ENCODE data around the gene CPSF4. TPM values are rescaled to one million over a fixed set of nuclear protein-coding genes. Genes with fewer than 3 reads are reported as not detected.
A peak's percentile ranks its signal among the peaks of the same experiment; 100 is the strongest.

The CPSF4 gene
- total RNA-seq: 10 to 100 TPM; 21.3 to 42.4 (median 28.6) TPM
- 10 to 100 TPM; 35.6 to 46.4 (median 36.5) TPM for polyA plus RNA-seq
- long read RNA-seq, donor 1, transcript CPSF4-201 (8 exons, 1,691 nt): major isoform, 37 of 81 reads
- long read RNA-seq, donor 1, transcript CPSF4-204 (8 exons, 1,738 nt): minor isoform, 27 of 81 reads
- long read RNA-seq, donor 1, partial matches to known transcripts: 3 of 81 reads
- long read RNA-seq, donor 1, other reads (novel, unspliced or antisense): 12 of 81 reads
- long read RNA-seq, donor 2, transcript CPSF4-201 (8 exons, 1,691 nt): major isoform, 74 of 132 reads
- long read RNA-seq, donor 2, transcript CPSF4-204 (8 exons, 1,738 nt): minor isoform, 32 of 132 reads
- long read RNA-seq, donor 2, partial matches to known transcripts: 10 of 132 reads
- long read RNA-seq, donor 2, other reads (novel, unspliced or antisense): 14 of 132 reads

DNA sequence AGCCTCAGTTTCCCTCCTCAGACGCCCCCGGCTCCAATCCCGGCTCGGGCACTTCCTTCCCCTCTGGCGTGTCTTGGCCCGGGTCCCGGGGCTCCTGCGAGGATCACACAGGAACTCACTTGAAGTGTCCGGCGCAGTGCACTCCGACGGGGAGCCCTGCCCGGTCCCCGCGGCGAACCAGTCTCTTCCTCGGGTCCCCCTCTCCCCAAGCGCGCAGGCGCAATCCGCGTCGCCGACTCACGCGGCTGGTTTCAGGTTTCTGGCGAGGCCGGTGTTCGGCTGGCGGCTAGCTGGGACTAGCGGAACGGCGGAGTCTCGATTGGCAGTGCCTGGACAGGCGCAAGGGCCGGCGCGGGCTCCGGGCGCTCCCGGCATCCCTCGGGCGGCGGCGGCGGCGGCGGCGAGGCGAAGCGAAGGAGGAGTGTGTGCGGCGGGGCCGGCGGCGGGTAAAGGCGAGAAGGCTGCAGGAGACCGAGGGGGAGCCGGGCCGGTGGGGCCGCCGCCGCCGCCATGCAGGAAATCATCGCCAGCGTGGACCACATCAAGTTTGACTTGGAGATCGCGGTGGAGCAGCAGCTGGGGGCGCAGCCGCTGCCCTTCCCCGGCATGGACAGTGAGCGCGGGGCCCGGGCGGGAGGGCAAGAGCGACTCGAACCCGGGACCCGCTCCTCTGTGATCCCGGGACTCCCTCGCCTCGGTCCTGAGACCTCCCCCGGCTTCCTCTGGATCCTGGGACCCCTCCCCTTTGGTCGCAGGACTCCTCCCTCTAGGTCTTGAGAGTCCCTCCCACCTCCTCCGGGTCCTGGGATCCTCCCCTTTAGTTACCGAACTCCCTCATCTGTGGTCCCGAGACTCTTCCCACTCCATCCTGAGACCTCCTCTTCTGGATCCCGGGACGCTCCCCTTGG, at the start of gene CPSF4, which contains the start of gene PTCD1:
Gene CPSF4 (plus strand): TSS at position 371 of the 908 bp plus-strand sequence. CDS start 140 bp downstream, at position 511.
Gene PTCD1 (minus strand): TSS at position 226 of the 908 bp plus-strand sequence. CDS start 3,556 bp downstream, outside the sequence.
- 0 to 1% (median 1%) methylated on average over 51 to 89 of the region's 89 CpGs for WGBS, 3 donors

DNA sequence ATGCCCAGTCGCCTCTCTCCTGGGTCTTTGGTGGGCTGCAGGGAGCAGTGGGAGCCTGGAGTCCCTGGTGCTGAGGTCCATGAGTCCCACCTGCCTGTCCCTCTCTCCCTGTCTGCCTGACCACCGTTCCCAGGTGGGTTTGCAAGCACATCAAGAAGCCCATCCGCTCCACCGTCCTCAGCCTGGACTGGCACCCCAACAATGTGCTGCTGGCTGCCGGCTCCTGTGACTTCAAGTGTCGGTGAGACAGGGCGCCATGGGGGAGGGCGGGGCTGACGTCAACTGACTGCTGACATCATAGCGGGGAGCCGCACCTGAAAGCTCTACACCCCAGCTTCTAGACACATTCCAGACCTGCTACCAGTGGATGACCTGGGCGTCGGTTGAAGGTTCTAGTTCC, 49.0 kb upstream of the CPSF4 start:
- TF ChIP-seq, protein P1, sequence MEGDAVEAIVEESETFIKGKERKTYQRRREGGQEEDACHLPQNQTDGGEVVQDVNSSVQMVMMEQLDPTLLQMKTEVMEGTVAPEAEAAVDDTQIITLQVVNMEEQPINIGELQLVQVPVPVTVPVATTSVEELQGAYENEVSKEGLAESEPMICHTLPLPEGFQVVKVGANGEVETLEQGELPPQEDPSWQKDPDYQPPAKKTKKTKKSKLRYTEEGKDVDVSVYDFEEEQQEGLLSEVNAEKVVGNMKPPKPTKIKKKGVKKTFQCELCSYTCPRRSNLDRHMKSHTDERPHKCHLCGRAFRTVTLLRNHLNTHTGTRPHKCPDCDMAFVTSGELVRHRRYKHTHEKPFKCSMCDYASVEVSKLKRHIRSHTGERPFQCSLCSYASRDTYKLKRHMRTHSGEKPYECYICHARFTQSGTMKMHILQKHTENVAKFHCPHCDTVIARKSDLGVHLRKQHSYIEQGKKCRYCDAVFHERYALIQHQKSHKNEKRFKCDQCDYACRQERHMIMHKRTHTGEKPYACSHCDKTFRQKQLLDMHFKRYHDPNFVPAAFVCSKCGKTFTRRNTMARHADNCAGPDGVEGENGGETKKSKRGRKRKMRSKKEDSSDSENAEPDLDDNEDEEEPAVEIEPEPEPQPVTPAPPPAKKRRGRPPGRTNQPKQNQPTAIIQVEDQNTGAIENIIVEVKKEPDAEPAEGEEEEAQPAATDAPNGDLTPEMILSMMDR (IDR thresholded peaks at IDR 0.05): no peak
- WGBS, 3 donors: 88 to 93% (median 90%) methylated on average over 13 of the region's 13 CpGs
- Histone ChIP-seq H3K4me3 (no peak overlapping the region), H3K27me3 (ENCODE audit: insufficient read depth in 3 of 3, low read length in 2 of 3) (no peaks in the 10 kb centered on the region), H3K27ac (no peak overlapping the region), H3K4me1 (peaks cover 10% of the 10 kb centered on the region), H3K36me3 (ENCODE audit: insufficient read depth in 1 of 2, low read depth in 1 of 2) (peaks cover 0 to 62% of the 10 kb centered on the region in 2 donors), H3K9me3 (no peaks in the 10 kb centered on the region)
- intact Hi-C loops (cut with DNase I): no loop called here
- ATAC-seq: no peak
- no peak for DNase-seq

More for the DNA sequence above, at the start of gene CPSF4, which contains the start of gene PTCD1:
- no peaks in the 10 kb centered on the region for H3K27me3 ChIP-seq (ENCODE audit: insufficient read depth in 3 of 3, low read length in 2 of 3)
- H3K4me3 ChIP-seq: peak within 1 kb of the TSS; percentile 89
- TF ChIP-seq, protein P1 (IDR thresholded peaks at IDR 0.05): no peak
- H3K36me3 ChIP-seq (ENCODE audit: insufficient read depth in 1 of 2, low read depth in 1 of 2): peaks cover 6 to 32% of the 10 kb centered on the region in 2 donors
- DNase-seq: peak; percentile 97 to 99
- no peaks in the 10 kb centered on the region for H3K9me3 ChIP-seq
- peaks cover 31% of the 10 kb centered on the region for H3K4me1 ChIP-seq
- H3K27ac ChIP-seq: peak within 1 kb of the TSS; percentile 91
- peak; percentile 96 to 98 (median 98) for ATAC-seq
- intact Hi-C loops (cut with DNase I): no loop called here

- WGBS, 3 donors: 90 to 92% (median 91%) methylated on average over 22 to 23 of the region's 23 CpGs
- H3K4me1 ChIP-seq: peaks cover 10% of the 10 kb centered on the region
- no peak for ATAC-seq
- no peak overlapping the region for H3K4me3 ChIP-seq
- no peaks in the 10 kb centered on the region for H3K9me3 ChIP-seq
- TF ChIP-seq, protein P1 (IDR thresholded peaks at IDR 0.05): no peak
- H3K27me3 ChIP-seq (ENCODE audit: insufficient read depth in 3 of 3, low read length in 2 of 3): no peaks in the 10 kb centered on the region
- DNase-seq: no peak
- H3K36me3 ChIP-seq (ENCODE audit: insufficient read depth in 1 of 2, low read depth in 1 of 2): peaks cover 3 to 75% of the 10 kb centered on the region in 2 donors
- intact Hi-C loops (cut with DNase I): no loop called here
- no peak overlapping the region for H3K27ac ChIP-seq
Observed at GRCh38 chr7:99390941-99391602, 47.7 kb upstream of the CPSF4 start.

- ATAC-seq: no peak
- WGBS, 3 donors: 82 to 85% (median 83%) methylated on average over 8 of the region's 8 CpGs
- Histone ChIP-seq H3K27me3 (ENCODE audit: insufficient read depth in 3 of 3, low read length in 2 of 3) (no peaks in the 10 kb centered on the region), H3K27ac (no peak overlapping the region), H3K36me3 (ENCODE audit: insufficient read depth in 1 of 2, low read depth in 1 of 2) (peaks cover 3 to 74% of the 10 kb centered on the region in 2 donors), H3K4me3 (peak overlapping the region; percentile 75), H3K9me3 (no peaks in the 10 kb centered on the region), H3K4me1 (peaks cover 10% of the 10 kb centered on the region)
- intact Hi-C loops (cut with DNase I): no loop called here
- TF ChIP-seq, protein P1 (IDR thresholded peaks at IDR 0.05): no peak
- DNase-seq: no peak
Observed at GRCh38 chr7:99392046-99392445, 46.7 kb upstream of the CPSF4 start.
